Panc1 (cell line): ENCODE measurements around the gene GPAM. TPM values are rescaled to one million over a fixed set of nuclear protein-coding genes. Genes with fewer than 3 reads are reported as not detected.

Experiments
- ATAC-seq: fragments of 200-7000 bp; cut with Tn5 transposase; 2 replicates; pipeline ENCODE4 v1.9.1; 2020; ENCODE audit warnings: mild to moderate bottlenecking, moderate library complexity
- BruUV-seq: library from RNA; stranded (reverse); fragments of 400-500 nt; replicated peaks from 2 replicates; lab custom pipeline; 2021; lab: Mats Ljungman, UMichigan
- CTCF ChIA-PET: fragments of 300-600 bp; sonication (Branson Sonifier 250); formaldehyde crosslinking; loops from one replicate; lab custom pipeline; 2022; ENCODE audit warnings: antibody characterized with exemption; lab: Charles Lee
- POLR2A ChIA-PET: fragments of 300-600 bp; sonication (Branson Sonifier 250); formaldehyde crosslinking; loops from one replicate; lab custom pipeline; 2022; ENCODE audit warnings: antibody characterized with exemption; lab: Charles Lee
- DNase-seq: peaks from one replicate; pipeline ENCODE4 v3.0.0-alpha.2; 2010; ENCODE audit warnings: low read depth, low spot score
- H3K27ac ChIP-seq: 2 replicates; pipeline ENCODE4 v1.5.1; 2011; ENCODE audit warnings: mild to moderate bottlenecking, low read length, inconsistent platforms
- H3K27me3 ChIP-seq: fragments of 200-500 bp; sonication (Bioruptor generic); 2 replicates; pipeline ENCODE4 v1.6.0; 2014; ENCODE audit warnings: low read length, inconsistent platforms; ENCODE audit not compliant: control insufficient read depth, insufficient read depth
- H3K36me3 ChIP-seq: fragments of 200-500 bp; sonication (Bioruptor generic); 2 replicates; pipeline ENCODE4 v1.5.1; 2014; ENCODE audit warnings: inconsistent platforms, mild to moderate bottlenecking, low read length, moderate library complexity; ENCODE audit not compliant: control insufficient read depth, insufficient read depth
- H3K4me1 ChIP-seq: 2 replicates; pipeline ENCODE4 v1.5.1; 2011; ENCODE audit warnings: inconsistent platforms, mild to moderate bottlenecking, low read length, moderate library complexity; ENCODE audit not compliant: control insufficient read depth, insufficient read depth
- H3K4me3 ChIP-seq, 2 experiments: 2 replicates each; pipeline ENCODE4 v1.5.1; 2011 to 2012; ENCODE audit warnings: low read depth in 2 of 2, low read length in 2 of 2, mild to moderate bottlenecking in 2 of 2, inconsistent platforms in 1 of 2, moderate library complexity in 1 of 2
- H3K9me3 ChIP-seq: fragments of 200-500 bp; sonication (Bioruptor generic); 2 replicates; pipeline ENCODE4 v1.5.1; 2014; ENCODE audit warnings: low read depth, mild to moderate bottlenecking, inconsistent platforms, low read length, moderate library complexity; ENCODE audit not compliant: control insufficient read depth, insufficient read depth
- POLR2AphosphoS5 ChIP-seq: IDR thresholded peaks from 2 replicates; pipeline ENCODE4 v1.6.1; 2012; ENCODE audit warnings: mild to moderate bottlenecking, low read depth, low read length, moderate library complexity
- SIN3A ChIP-seq: IDR thresholded peaks from 2 replicates; pipeline ENCODE4 v1.6.1; 2012; ENCODE audit warnings: low read depth, mild to moderate bottlenecking, low read length, moderate library complexity, borderline replicate concordance; ENCODE audit not compliant: insufficient read depth
- TCF7L2 ChIP-seq: IDR thresholded peaks from 2 replicates; pipeline ENCODE4 v1.6.1; 2011; ENCODE audit warnings: mild to moderate bottlenecking, low read depth, low read length, inconsistent platforms
- in situ Hi-C: cut with HindIII; loops from 2 replicates; pipeline ENCODE4 v1.10.0; 2016; ENCODE audit warnings: low sequenced_read_pairs, low pct_unique_long_range_greater_than_20kb
- intact Hi-C: fragments of 100-400 bp; cut with micrococcal nuclease; formaldehyde crosslinking; loops from one replicate; pipeline ENCODE4 v1.10.0; 2022; ENCODE audit not compliant: unreplicated experiment
- total RNA-seq: library from RNA; stranded (reverse); gene quantifications from one replicate; pipeline ENCODE4 v1.2.1, GENCODE V29; 2021; ENCODE audit not compliant: unreplicated experiment
- TF ChIP-seq, protein P1 (sequence below), 2 experiments: IDR thresholded peaks; 2 replicates each; pipeline ENCODE4 v1.6.1; 2011 to 2012; ENCODE audit warnings: low read depth in 2 of 2, control low read depth in 1 of 2, low read length in 1 of 2, mild to moderate bottlenecking in 1 of 2, moderate library complexity in 1 of 2; ENCODE audit not compliant: insufficient read depth in 1 of 2
- TF ChIP-seq, protein P2 (sequence below): fragments of 450-650 bp; IDR thresholded peaks from 2 replicates; pipeline ENCODE4 v1.5.1; 2017; ENCODE audit warnings: mild to moderate bottlenecking

The GPAM gene
- total RNA-seq, 1 experiment from 2014 or later: 8.0 TPM

- ATAC-seq (no peak), DNase-seq (no peak)
- H3K9me3 ChIP-seq: peaks cover under 1% of the 10 kb centered on the region
- H3K4me1 ChIP-seq: no peaks in the 10 kb centered on the region
- no peaks in the 10 kb centered on the region; the same call in none of the 2 replicates for H3K27me3 ChIP-seq
- no peak for TF ChIP-seq SIN3A
- TF ChIP-seq, protein P1, sequence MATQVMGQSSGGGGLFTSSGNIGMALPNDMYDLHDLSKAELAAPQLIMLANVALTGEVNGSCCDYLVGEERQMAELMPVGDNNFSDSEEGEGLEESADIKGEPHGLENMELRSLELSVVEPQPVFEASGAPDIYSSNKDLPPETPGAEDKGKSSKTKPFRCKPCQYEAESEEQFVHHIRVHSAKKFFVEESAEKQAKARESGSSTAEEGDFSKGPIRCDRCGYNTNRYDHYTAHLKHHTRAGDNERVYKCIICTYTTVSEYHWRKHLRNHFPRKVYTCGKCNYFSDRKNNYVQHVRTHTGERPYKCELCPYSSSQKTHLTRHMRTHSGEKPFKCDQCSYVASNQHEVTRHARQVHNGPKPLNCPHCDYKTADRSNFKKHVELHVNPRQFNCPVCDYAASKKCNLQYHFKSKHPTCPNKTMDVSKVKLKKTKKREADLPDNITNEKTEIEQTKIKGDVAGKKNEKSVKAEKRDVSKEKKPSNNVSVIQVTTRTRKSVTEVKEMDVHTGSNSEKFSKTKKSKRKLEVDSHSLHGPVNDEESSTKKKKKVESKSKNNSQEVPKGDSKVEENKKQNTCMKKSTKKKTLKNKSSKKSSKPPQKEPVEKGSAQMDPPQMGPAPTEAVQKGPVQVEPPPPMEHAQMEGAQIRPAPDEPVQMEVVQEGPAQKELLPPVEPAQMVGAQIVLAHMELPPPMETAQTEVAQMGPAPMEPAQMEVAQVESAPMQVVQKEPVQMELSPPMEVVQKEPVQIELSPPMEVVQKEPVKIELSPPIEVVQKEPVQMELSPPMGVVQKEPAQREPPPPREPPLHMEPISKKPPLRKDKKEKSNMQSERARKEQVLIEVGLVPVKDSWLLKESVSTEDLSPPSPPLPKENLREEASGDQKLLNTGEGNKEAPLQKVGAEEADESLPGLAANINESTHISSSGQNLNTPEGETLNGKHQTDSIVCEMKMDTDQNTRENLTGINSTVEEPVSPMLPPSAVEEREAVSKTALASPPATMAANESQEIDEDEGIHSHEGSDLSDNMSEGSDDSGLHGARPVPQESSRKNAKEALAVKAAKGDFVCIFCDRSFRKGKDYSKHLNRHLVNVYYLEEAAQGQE (IDR thresholded peaks at IDR 0.05; ENCODE audit: insufficient read depth in 1 of 2, low read depth in 2 of 2, low read length in 1 of 2): no peak
- no peak for TF ChIP-seq TCF7L2
- TF ChIP-seq, protein P2, sequence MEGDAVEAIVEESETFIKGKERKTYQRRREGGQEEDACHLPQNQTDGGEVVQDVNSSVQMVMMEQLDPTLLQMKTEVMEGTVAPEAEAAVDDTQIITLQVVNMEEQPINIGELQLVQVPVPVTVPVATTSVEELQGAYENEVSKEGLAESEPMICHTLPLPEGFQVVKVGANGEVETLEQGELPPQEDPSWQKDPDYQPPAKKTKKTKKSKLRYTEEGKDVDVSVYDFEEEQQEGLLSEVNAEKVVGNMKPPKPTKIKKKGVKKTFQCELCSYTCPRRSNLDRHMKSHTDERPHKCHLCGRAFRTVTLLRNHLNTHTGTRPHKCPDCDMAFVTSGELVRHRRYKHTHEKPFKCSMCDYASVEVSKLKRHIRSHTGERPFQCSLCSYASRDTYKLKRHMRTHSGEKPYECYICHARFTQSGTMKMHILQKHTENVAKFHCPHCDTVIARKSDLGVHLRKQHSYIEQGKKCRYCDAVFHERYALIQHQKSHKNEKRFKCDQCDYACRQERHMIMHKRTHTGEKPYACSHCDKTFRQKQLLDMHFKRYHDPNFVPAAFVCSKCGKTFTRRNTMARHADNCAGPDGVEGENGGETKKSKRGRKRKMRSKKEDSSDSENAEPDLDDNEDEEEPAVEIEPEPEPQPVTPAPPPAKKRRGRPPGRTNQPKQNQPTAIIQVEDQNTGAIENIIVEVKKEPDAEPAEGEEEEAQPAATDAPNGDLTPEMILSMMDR: no peak
- TF ChIP-seq POLR2AphosphoS5: no peak
- H3K36me3 ChIP-seq: no peaks in the 10 kb centered on the region
- H3K27ac ChIP-seq: no peak overlapping the region
- POLR2A ChIA-PET: interaction anchor here (0.7 kb wide), 1 partner anchor 368 kb away, joined by 3 read pairs; no protein-coding TSS in a partner anchor
- CTCF ChIA-PET: no interaction called here
- no peak overlapping the region for H3K4me3 ChIP-seq
- in situ Hi-C loops: no loop called here
- intact Hi-C loops: no loop called here
- BruUV-seq: no TSS peak
Observed at GRCh38 chr10:112191041-112191590, 7.6 kb upstream of the GPAM start.

- no peak overlapping the region for H3K4me3 ChIP-seq
- peaks cover 8% of the 10 kb centered on the region for H3K9me3 ChIP-seq
- TF ChIP-seq POLR2AphosphoS5: no peak
- TF ChIP-seq, protein P2: no peak
- TF ChIP-seq TCF7L2: no peak
- no peak for TF ChIP-seq SIN3A
- TF ChIP-seq, protein P1 (IDR thresholded peaks at IDR 0.05; ENCODE audit: insufficient read depth in 1 of 2, low read depth in 2 of 2, low read length in 1 of 2): no peak
- POLR2A ChIA-PET: no interaction called here
- ATAC-seq (no peak), DNase-seq (no peak)
- CTCF ChIA-PET: no interaction called here
- H3K36me3 ChIP-seq: no peaks in the 10 kb centered on the region
- H3K27ac ChIP-seq: no peak overlapping the region
- H3K4me1 ChIP-seq: peaks cover 2% of the 10 kb centered on the region
- no peaks in the 10 kb centered on the region; the same call in 1 of the 2 replicates for H3K27me3 ChIP-seq
- intact Hi-C loops: loop anchor here (10.0 kb wide), 2 partner anchors 115 to 245 kb away; no protein-coding TSS in a partner anchor
- in situ Hi-C loops: no loop called here
- no TSS peak for BruUV-seq
Observed at GRCh38 chr10:112189465-112189864, 5.9 kb upstream of the GPAM start.
